ENCODE results near the gene ZNFX1.

The ZNFX1 gene

DNA sequence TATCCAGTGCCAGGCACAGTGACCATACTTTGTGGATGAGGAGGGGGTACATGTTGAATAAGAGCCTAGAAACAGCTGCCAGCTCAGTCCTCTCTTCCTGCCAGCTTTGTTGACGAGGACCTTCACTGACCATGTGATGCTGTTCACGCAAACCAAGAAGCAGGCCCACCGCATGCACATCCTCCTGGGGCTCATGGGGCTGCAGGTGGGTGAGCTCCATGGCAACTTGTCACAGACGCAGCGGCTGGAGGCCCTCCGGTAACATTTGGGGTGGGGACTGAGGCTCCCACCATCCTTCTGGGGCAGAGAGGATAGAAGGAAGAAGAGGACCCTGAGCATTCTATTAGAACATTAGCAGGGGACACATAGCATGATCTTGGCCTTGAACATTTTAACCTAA is 43.0 kb downstream of the ZNFX1 start:
- Histone ChIP-seq H3K4me3 (ENCODE audit: low read length) (no peak overlapping the region), H3K4me1 (ENCODE audit: low read length) (peaks cover 17% of the 10 kb centered on the region), H3K36me3 (replicated peaks; ENCODE audit: low read depth, low read length) (peaks cover 74% of the 10 kb centered on the region), H3K4me2 (ENCODE audit: low read length) (no peak overlapping the region), H3K27me3 (ENCODE audit: low read depth, low read length) (no peaks in the 10 kb centered on the region), H3K27ac (ENCODE audit: low read length) (no peak overlapping the region), H3K9ac (ENCODE audit: low read length) (no peak overlapping the region), H3K9me3 (ENCODE audit: insufficient read depth, low read length) (no peaks in the 10 kb centered on the region), H4K20me1 (ENCODE audit: insufficient read depth, low read length) (no peaks in the 10 kb centered on the region), H2AFZ (ENCODE audit: low read depth, low read length) (no peak overlapping the region), H3K79me2 (ENCODE audit: low read length) (peaks cover 9% of the 10 kb centered on the region; the same call in 1 of the 2 replicates)
- TF ChIP-seq, protein P1, sequence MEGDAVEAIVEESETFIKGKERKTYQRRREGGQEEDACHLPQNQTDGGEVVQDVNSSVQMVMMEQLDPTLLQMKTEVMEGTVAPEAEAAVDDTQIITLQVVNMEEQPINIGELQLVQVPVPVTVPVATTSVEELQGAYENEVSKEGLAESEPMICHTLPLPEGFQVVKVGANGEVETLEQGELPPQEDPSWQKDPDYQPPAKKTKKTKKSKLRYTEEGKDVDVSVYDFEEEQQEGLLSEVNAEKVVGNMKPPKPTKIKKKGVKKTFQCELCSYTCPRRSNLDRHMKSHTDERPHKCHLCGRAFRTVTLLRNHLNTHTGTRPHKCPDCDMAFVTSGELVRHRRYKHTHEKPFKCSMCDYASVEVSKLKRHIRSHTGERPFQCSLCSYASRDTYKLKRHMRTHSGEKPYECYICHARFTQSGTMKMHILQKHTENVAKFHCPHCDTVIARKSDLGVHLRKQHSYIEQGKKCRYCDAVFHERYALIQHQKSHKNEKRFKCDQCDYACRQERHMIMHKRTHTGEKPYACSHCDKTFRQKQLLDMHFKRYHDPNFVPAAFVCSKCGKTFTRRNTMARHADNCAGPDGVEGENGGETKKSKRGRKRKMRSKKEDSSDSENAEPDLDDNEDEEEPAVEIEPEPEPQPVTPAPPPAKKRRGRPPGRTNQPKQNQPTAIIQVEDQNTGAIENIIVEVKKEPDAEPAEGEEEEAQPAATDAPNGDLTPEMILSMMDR (IDR thresholded peaks at IDR 0.05; ENCODE audit: low read depth, low read length) = no peak
- no peak for TF ChIP-seq EZH2phosphoT487 (IDR thresholded peaks at IDR 0.05; ENCODE audit: low read depth)

DNA sequence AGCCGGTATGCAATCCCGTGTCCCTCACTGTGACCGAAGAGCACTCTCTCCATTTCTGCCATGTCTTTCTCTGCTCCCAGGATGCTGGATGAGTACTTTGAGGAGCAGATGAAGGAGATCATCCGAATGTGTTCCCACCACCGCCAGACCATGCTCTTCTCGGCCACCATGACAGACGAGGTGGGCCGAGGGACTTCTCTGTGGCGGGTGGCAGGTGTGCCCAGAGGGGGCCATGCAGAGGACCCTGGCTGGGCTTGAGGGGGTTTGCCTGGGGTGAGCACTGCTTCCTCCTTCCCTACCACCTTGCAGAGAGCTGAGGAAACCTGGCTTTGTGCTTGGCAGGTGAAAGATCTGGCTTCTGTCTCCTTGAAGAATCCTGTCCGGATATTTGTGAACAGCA is 44.6 kb downstream of the ZNFX1 start:
- Histone ChIP-seq H3K27me3 (ENCODE audit: low read depth, low read length) (no peaks in the 10 kb centered on the region), H3K4me1 (ENCODE audit: low read length) (peaks cover 18% of the 10 kb centered on the region), H3K4me3 (ENCODE audit: low read length) (no peak overlapping the region), H3K27ac (ENCODE audit: low read length) (no peak overlapping the region), H2AFZ (ENCODE audit: low read depth, low read length) (no peak overlapping the region), H3K9ac (ENCODE audit: low read length) (no peak overlapping the region), H3K36me3 (replicated peaks; ENCODE audit: low read depth, low read length) (peaks cover 67% of the 10 kb centered on the region), H4K20me1 (ENCODE audit: insufficient read depth, low read length) (no peaks in the 10 kb centered on the region), H3K9me3 (ENCODE audit: insufficient read depth, low read length) (no peaks in the 10 kb centered on the region), H3K79me2 (ENCODE audit: low read length) (peaks cover 9% of the 10 kb centered on the region; the same call in 1 of the 2 replicates), H3K4me2 (ENCODE audit: low read length) (no peak overlapping the region)
- TF ChIP-seq, protein P1 (IDR thresholded peaks at IDR 0.05; ENCODE audit: low read depth, low read length) = no peak
- TF ChIP-seq EZH2phosphoT487 (IDR thresholded peaks at IDR 0.05; ENCODE audit: low read depth) = no peak

DNA sequence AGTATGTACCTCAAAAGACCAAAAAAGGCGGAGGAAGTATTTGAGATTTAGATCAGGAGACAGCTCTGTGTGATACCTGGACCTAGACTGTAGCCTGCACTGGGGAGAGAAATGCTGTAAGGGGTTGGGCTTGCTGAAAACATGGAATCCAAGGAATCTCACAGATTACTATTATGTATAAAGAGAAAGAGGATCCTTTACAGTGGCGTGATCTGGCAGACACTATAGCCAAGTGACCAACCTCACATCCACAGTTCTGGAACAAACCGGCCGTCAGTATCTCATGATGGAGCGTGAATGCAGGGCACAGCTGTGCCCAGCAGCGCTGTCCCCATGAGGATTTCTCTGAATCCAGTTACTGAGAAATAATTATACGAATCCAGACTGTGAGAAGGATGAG is 46.4 kb downstream of the ZNFX1 start:
- Histone ChIP-seq H3K4me1 (ENCODE audit: low read length) (peaks cover 18% of the 10 kb centered on the region), H3K27me3 (ENCODE audit: low read depth, low read length) (no peaks in the 10 kb centered on the region), H3K79me2 (ENCODE audit: low read length) (peaks cover 9% of the 10 kb centered on the region; the same call in 1 of the 2 replicates), H3K4me3 (ENCODE audit: low read length) (no peak overlapping the region), H3K9ac (ENCODE audit: low read length) (peak overlapping the region; percentile 46; the same call in 1 of the 2 replicates), H2AFZ (ENCODE audit: low read depth, low read length) (no peak overlapping the region), H3K4me2 (ENCODE audit: low read length) (peak overlapping the region; percentile 80), H4K20me1 (ENCODE audit: insufficient read depth, low read length) (no peaks in the 10 kb centered on the region), H3K9me3 (ENCODE audit: insufficient read depth, low read length) (no peaks in the 10 kb centered on the region), H3K27ac (ENCODE audit: low read length) (peak overlapping the region; percentile 78), H3K36me3 (replicated peaks; ENCODE audit: low read depth, low read length) (peaks cover 62% of the 10 kb centered on the region)
- TF ChIP-seq EZH2phosphoT487 (IDR thresholded peaks at IDR 0.05; ENCODE audit: low read depth) = no peak
- TF ChIP-seq, protein P1 (IDR thresholded peaks at IDR 0.05; ENCODE audit: low read depth, low read length) = no peak

DNA sequence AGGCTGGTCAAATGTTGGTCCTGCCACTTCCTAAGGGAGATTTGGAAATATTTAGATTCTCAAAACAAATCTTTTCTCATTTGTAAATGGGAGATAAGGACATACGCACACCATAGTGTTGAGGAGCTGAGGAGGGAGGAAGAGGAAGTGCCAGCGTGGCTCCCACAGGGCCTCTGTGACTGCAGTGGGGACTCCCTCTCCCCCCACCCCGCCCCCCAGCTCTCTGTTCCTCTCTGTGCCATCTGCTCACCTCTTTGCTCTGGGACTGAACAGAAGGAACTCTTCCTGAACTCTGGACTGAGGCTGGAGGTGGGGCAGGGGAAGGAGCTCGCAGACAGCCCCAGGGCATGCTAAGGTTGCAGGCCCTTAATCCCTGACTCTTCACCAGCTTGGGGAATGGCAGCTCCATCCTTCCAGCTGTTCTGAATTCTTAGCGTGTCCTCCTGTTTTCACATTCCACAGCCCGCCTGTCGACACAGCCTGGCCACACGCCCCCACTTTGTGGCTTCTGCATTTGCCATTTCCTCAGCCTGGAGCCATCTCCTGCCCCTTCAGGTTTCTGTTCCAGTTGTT is 47.2 kb downstream of the ZNFX1 start:
- H3K36me3 ChIP-seq (replicated peaks; ENCODE audit: low read depth, low read length) = peaks cover 64% of the 10 kb centered on the region
- H3K9me3 ChIP-seq (ENCODE audit: insufficient read depth, low read length) = no peaks in the 10 kb centered on the region
- peaks cover 18% of the 10 kb centered on the region for H3K4me1 ChIP-seq (ENCODE audit: low read length)
- H3K9ac ChIP-seq (ENCODE audit: low read length) = peak overlapping the region; percentile 46
- H2AFZ ChIP-seq (ENCODE audit: low read depth, low read length) = peak overlapping the region; percentile 34; the same call in 1 of the 2 replicates
- H4K20me1 ChIP-seq (ENCODE audit: insufficient read depth, low read length) = no peaks in the 10 kb centered on the region
- H3K27me3 ChIP-seq (ENCODE audit: low read depth, low read length) = no peaks in the 10 kb centered on the region
- peak overlapping the region; percentile 53 for H3K4me3 ChIP-seq (ENCODE audit: low read length)
- H3K27ac ChIP-seq (ENCODE audit: low read length) = peak overlapping the region; percentile 78
- H3K79me2 ChIP-seq (ENCODE audit: low read length) = peaks cover 9% of the 10 kb centered on the region; the same call in 1 of the 2 replicates
- TF ChIP-seq, protein P1 (IDR thresholded peaks at IDR 0.05; ENCODE audit: low read depth, low read length) = no peak
- TF ChIP-seq EZH2phosphoT487 (IDR thresholded peaks at IDR 0.05; ENCODE audit: low read depth) = no peak
- peak overlapping the region; percentile 80 for H3K4me2 ChIP-seq (ENCODE audit: low read length)
